K562 (cell line): ENCODE measurements around the gene BASP1. TPM values are rescaled to one million over a fixed set of nuclear protein-coding genes. Genes with fewer than 3 reads are reported as not detected.

ENCODE experiments used
- ATAC-seq: fragments of 200-7000 bp; cut with Tn5 transposase; 3 replicates; pipeline ENCODE4 v1.9.1; 2020; ENCODE audit warnings: moderate library complexity
- BruUV-seq: library from RNA; stranded (reverse); fragments of 400-500 nt; replicated peaks from 2 replicates; lab custom pipeline; 2021; lab: Mats Ljungman, UMichigan
- CTCF ChIA-PET: fragments of 300-600 bp; formaldehyde crosslinking; extraction: SDS; loops from one replicate; lab custom pipeline; 2021; ENCODE audit warnings: low intra/inter-chr PET ratio; lab: Yijun Ruan, JAX
- POLR2A ChIA-PET: fragments of 300-600, 350-650 bp; sonication (Branson Sonifier 250); formaldehyde crosslinking; extraction: SDS; loops from one replicate; lab custom pipeline; 2021; ENCODE audit warnings: antibody characterized with exemption, inconsistent platforms; lab: Yijun Ruan, JAX
- DNase-seq, 4 experiments: peaks; one replicate each; pipeline versions ENCODE4 v3.0.0 to v3.0.0-alpha.2; 2011 to 2018; ENCODE audit warnings: low spot score in 3 of 4, mixed read lengths in 3 of 4; ENCODE audit errors: extremely low read depth in 1 of 4
- FAIRE-seq: peaks from 2 replicates; lab custom pipeline; 2011; peaks lifted over from hg19 to GRCh38; lab: Jason Lieb, UNC
- H2AFZ ChIP-seq: 2 replicates; pipeline ENCODE4 v1.6.0; 2011; ENCODE audit warnings: low read depth, low read length, control low read depth, inconsistent platforms
- H3K27ac ChIP-seq: fragments of 200-600 bp; 3 replicates; pipeline ENCODE4 v1.8.0; 2011; ENCODE audit warnings: low read depth, mild to moderate bottlenecking, control low read depth, inconsistent platforms, low read length, moderate library complexity, mixed read lengths; ENCODE audit errors: extremely low read depth
- H3K27me3 ChIP-seq, 2 experiments: fragments of 300-600 bp in 1 of 2; 2 replicates in 1 of 2; 3 replicates in 1 of 2; pipeline versions ENCODE4 v1.6.0 to v1.8.0; 2011; ENCODE audit warnings: inconsistent platforms in 2 of 2, low read length in 2 of 2, mild to moderate bottlenecking in 1 of 2, mixed read lengths in 1 of 2, moderate library complexity in 1 of 2; ENCODE audit not compliant: control insufficient read depth in 2 of 2, insufficient read depth in 2 of 2
- H3K36me3 ChIP-seq: fragments of 300-600 bp; 3 replicates; pipeline ENCODE4 v1.8.0; 2011; ENCODE audit warnings: mild to moderate bottlenecking, low read length, inconsistent platforms; ENCODE audit not compliant: control insufficient read depth, insufficient read depth
- H3K4me1 ChIP-seq, 2 experiments: fragments of 200-600 bp in 1 of 2; replicated peaks in 1 of 2; 2 replicates in 1 of 2; 3 replicates in 1 of 2; pipeline versions ENCODE4 v1.5.1 to v1.8.0; 2011; ENCODE audit warnings: inconsistent platforms in 2 of 2, low read length in 2 of 2, mild to moderate bottlenecking in 1 of 2, mixed read lengths in 1 of 2, moderate library complexity in 1 of 2; ENCODE audit not compliant: control insufficient read depth in 2 of 2, insufficient read depth in 2 of 2
- H3K4me2 ChIP-seq: 2 replicates; pipeline ENCODE4 v1.6.1; 2011; ENCODE audit warnings: low read length, control low read depth, inconsistent platforms, mixed read lengths; ENCODE audit not compliant: insufficient read depth
- H3K4me3 ChIP-seq: fragments of 200-600 bp; sonication (generic), shearing (Covaris generic); 2 replicates; pipeline ENCODE4 v1.5.1; 2016; ENCODE audit warnings: control low read depth, inconsistent platforms
- H3K79me2 ChIP-seq: fragments of 200-600 bp; 3 replicates; pipeline ENCODE4 v1.8.0; 2011; ENCODE audit warnings: low read length, inconsistent platforms; ENCODE audit not compliant: control insufficient read depth, insufficient read depth
- H3K9ac ChIP-seq, 2 experiments: 2 replicates each; pipeline versions ENCODE4 v1.6.0 to v1.6.1; 2011; ENCODE audit warnings: low read depth in 2 of 2, low read length in 2 of 2, control low read depth in 1 of 2, inconsistent platforms in 1 of 2, mild to moderate bottlenecking in 1 of 2, mixed read lengths in 1 of 2; ENCODE audit not compliant: insufficient read depth in 1 of 2
- H3K9me1 ChIP-seq: one replicate; pipeline ENCODE4 v1.6.0; 2011; ENCODE audit warnings: inconsistent platforms, mild to moderate bottlenecking, low read length, moderate library complexity; ENCODE audit not compliant: control insufficient read depth, insufficient read depth
- H3K9me3 ChIP-seq: replicated peaks from 2 replicates; pipeline ENCODE4 v1.5.1; 2011; ENCODE audit warnings: low read depth, low read length, inconsistent platforms; ENCODE audit not compliant: control insufficient read depth, insufficient read depth
- H4K20me1 ChIP-seq: replicated peaks from 2 replicates; pipeline ENCODE4 v1.6.1; 2011; ENCODE audit warnings: low read length, inconsistent platforms, mixed read lengths; ENCODE audit not compliant: control insufficient read depth, insufficient read depth
- BRCA1 ChIP-seq, 2 experiments: fragments of 450-650 bp in 1 of 2; sonication (generic) in 1 of 2; formaldehyde crosslinking in 1 of 2; IDR thresholded peaks; 2 replicates each; pipeline versions ENCODE4 v1.5.0 to v1.6.1; 2017 to 2020; ENCODE audit warnings: mild to moderate bottlenecking in 1 of 2, missing genetic modification reagents in 1 of 2
- DDX20 ChIP-seq: fragments of 450-650 bp; IDR thresholded peaks from 2 replicates; pipeline ENCODE4 v1.6.1; 2016; ENCODE audit warnings: missing genetic modification characterization, low read depth, mild to moderate bottlenecking, missing compliant biosample characterization, moderate library complexity
- FOXM1 ChIP-seq, 2 experiments: fragments of 450-650 bp in 1 of 2; sonication (generic) in 1 of 2; formaldehyde crosslinking in 1 of 2; IDR thresholded peaks; 2 replicates each; pipeline versions ENCODE4 v1.6.1 to v1.9.0; 2017 to 2022; ENCODE audit warnings: low read depth in 2 of 2, mild to moderate bottlenecking in 2 of 2, missing genetic modification reagents in 1 of 2, moderate library complexity in 1 of 2
- POLR2B ChIP-seq: fragments of 450-650 bp; IDR thresholded peaks from 2 replicates; pipeline ENCODE4 v1.6.1; 2018; ENCODE audit warnings: low read depth; ENCODE audit not compliant: partially characterized antibody
- RBM25 ChIP-seq: fragments of 200-400 bp; formaldehyde crosslinking; IDR thresholded peaks from 2 replicates; pipeline ENCODE4 v1.6.1; 2018; ENCODE audit warnings: low read length, low read depth, moderate library complexity; ENCODE audit not compliant: severe bottlenecking
- SMAD4 ChIP-seq: fragments of 250-450 bp; sonication (Bioruptor Pico); conservative IDR thresholded peaks from 2 replicates; pipeline ENCODE4 v1.8.0; 2021; ENCODE audit warnings: inconsistent platforms, mild to moderate bottlenecking, moderate library complexity
- TEAD1 ChIP-seq, 2 experiments: fragments of 450-650 bp in 1 of 2; sonication (generic) in 1 of 2; formaldehyde crosslinking; IDR thresholded peaks; 2 replicates each; pipeline versions ENCODE4 v1.4.0 to v1.8.0; 2020 to 2022; ENCODE audit warnings: mild to moderate bottlenecking in 2 of 2, missing genetic modification reagents in 1 of 2
- ZFP1 ChIP-seq: fragments of 450-650 bp; formaldehyde crosslinking; IDR thresholded peaks from 2 replicates; pipeline ENCODE4 v1.4.0; 2020; ENCODE audit warnings: mild to moderate bottlenecking, mixed read lengths
- ZNF311 ChIP-seq: fragments of 250-450 bp; sonication (Bioruptor Pico); IDR thresholded peaks from 2 replicates; pipeline ENCODE4 v1.4.0; 2020; ENCODE audit warnings: mild to moderate bottlenecking, moderate library complexity
- WGBS: fragments of 100-300 bp; shearing (Covaris generic); methylation state at CpG from one replicate; pipeline ENCODE4 v1.1.6; 2016; ENCODE audit warnings: low coverage, mixed read lengths; ENCODE audit not compliant: insufficient coverage; ENCODE audit errors: missing lambda C conversion rate; 5-methylcytosine and 5-hydroxymethylcytosine counted together
- in situ Hi-C: fragments of 300-500 bp; cut with MboI; formaldehyde crosslinking; loops from 4 replicates; pipeline ENCODE4 v1.15.0; 2018; ENCODE audit warnings: inconsistent platforms, mixed read lengths
- intact Hi-C: fragments of 100-400 bp; cut with micrococcal nuclease; formaldehyde crosslinking; loops from 2 replicates; pipeline ENCODE4 v1.14.2; 2022
- polyA plus RNA-seq, 8 experiments: library from polyadenylated mRNA; depleted of rRNA in 4 of 8; stranded (reverse) in 5 of 8; unstranded in 3 of 8; fragments of >200 nt; fragmentation: Nextera tagmentation in 2 of 8; fragmentation: Illumina TruSeq in 1 of 8; extraction: Ambion mirVana in 2 of 8; extraction: Trizol in 1 of 8; gene quantifications; 2 replicates each; pipeline versions ENCODE4 v1.2.1 to v1.2.3, GENCODE V29; 2011 to 2014; ENCODE audit warnings: inconsistent platforms in 1 of 8, missing spikeins in 1 of 8
- total RNA-seq, 7 experiments: library from RNA; depleted of rRNA in 6 of 7; stranded (reverse); fragments of >200 nt in 6 of 7; fragmentation: Illumina TruSeq in 2 of 7; extraction: Trizol in 2 of 7; gene quantifications; 2 replicates each; pipeline versions ENCODE4 v1.2.1 to v1.2.3, GENCODE V29; 2011 to 2021; ENCODE audit warnings: low replicate concordance in 1 of 7
- TF ChIP-seq, protein P1 (sequence below): fragments of 250-450 bp; sonication (Bioruptor Pico); IDR thresholded peaks from 2 replicates; pipeline ENCODE4 v1.4.0; 2020; ENCODE audit warnings: mild to moderate bottlenecking, moderate library complexity
- TF ChIP-seq, protein P2 (sequence below): fragments of 250-450 bp; sonication (Bioruptor Pico); IDR thresholded peaks from 2 replicates; pipeline ENCODE4 v1.8.0; 2022; ENCODE audit warnings: inconsistent platforms, mild to moderate bottlenecking, moderate library complexity, borderline replicate concordance
- TF ChIP-seq, protein P3 (sequence below): sonication (generic); formaldehyde crosslinking; IDR thresholded peaks from 2 replicates; pipeline ENCODE4 v1.8.0; 2022; ENCODE audit warnings: mild to moderate bottlenecking, missing genetic modification reagents
- TF ChIP-seq, protein P4 (sequence below), 2 experiments: fragments of 200-800 bp in 1 of 2; sonication (Bioruptor generic) in 1 of 2; sonication (generic) in 1 of 2; formaldehyde crosslinking in 1 of 2; IDR thresholded peaks in 1 of 2; conservative IDR thresholded peaks in 1 of 2; 2 replicates each; pipeline versions ENCODE4 v1.5.0 to v1.6.1; 2016 to 2020; ENCODE audit warnings: missing compliant biosample characterization in 1 of 2, missing genetic modification characterization in 1 of 2, missing genetic modification reagents in 1 of 2
- TF ChIP-seq, protein P5 (sequence below): fragments of 250-450 bp; sonication (Bioruptor Pico); IDR thresholded peaks from 2 replicates; pipeline ENCODE4 v1.5.0; 2020; ENCODE audit warnings: mild to moderate bottlenecking, borderline replicate concordance

BASP1 gene
- total and polyA plus RNA-seq, 9 of the 15 experiments (the other 6 are each of a cell fraction or from before 2014, with no cell fraction given): 0.22 TPM; not detected in 8

DNA sequence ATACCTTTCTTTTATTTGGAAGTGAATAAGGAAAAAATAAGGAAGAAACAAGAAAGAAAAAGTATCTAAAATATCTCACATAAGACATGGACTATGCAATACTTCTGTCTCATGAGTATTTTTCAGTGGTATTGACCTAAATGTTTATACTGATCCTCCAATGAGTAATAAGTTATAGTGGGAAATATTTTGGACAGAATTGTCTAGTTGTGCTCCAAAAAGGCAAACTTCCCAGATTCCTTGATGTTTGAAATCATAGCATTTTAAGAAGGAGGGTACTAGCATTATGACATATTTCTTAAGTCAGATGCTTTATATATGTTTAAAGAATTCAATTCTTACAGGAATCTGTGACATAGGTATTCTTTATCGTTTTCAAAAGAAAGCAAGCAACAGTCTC lies 34.5 kb upstream of the BASP1 start:
- 0% methylated on average over 1 of the region's 1 CpG for WGBS
- no peak overlapping the region for H3K27ac ChIP-seq
- no peaks in the 10 kb centered on the region for H3K36me3 ChIP-seq
- no peak overlapping the region for H3K9ac ChIP-seq
- no peaks in the 10 kb centered on the region for H3K9me3 ChIP-seq
- ATAC-seq (no peak), DNase-seq (no peak), FAIRE-seq (no peak)
- H3K27me3 ChIP-seq: 0 out of 5 replicates have a peak, but pooled peaks cover 0 to 5% of the 10 kb centered on the region in 2 experiments
- no TSS peak for BruUV-seq
- no peaks in the 10 kb centered on the region for H3K79me2 ChIP-seq
- H2AFZ ChIP-seq: no peak overlapping the region
- no peaks in the 10 kb centered on the region for H3K9me1 ChIP-seq
- no peak overlapping the region for H3K4me2 ChIP-seq
- no peak overlapping the region for H3K4me3 ChIP-seq
- ChIA-PET POLR2A (no interaction called here), CTCF (no interaction called here)
- in situ Hi-C loops (no loop called here), intact Hi-C loops (no loop called here)
- no peaks in the 10 kb centered on the region for H4K20me1 ChIP-seq
- H3K4me1 ChIP-seq: no peaks in the 10 kb centered on the region
- no peak for TF ChIP-seq SMAD4 (CRISPR knock-in tag)
- TF ChIP-seq, protein P1, sequence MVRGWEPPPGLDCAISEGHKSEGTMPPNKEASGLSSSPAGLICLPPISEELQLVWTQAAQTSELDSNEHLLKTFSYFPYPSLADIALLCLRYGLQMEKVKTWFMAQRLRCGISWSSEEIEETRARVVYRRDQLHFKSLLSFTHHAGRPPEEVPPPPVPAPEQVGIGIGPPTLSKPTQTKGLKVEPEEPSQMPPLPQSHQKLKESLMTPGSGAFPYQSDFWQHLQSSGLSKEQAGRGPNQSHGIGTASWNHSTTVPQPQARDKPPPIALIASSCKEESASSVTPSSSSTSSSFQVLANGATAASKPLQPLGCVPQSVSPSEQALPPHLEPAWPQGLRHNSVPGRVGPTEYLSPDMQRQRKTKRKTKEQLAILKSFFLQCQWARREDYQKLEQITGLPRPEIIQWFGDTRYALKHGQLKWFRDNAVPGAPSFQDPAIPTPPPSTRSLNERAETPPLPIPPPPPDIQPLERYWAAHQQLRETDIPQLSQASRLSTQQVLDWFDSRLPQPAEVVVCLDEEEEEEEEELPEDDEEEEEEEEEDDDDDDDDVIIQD (CRISPR knock-in tag): no peak
- no peak for TF ChIP-seq FOXM1 (IDR thresholded peaks at IDR 0.05; ENCODE audit: low read depth)
- no peak for TF ChIP-seq FOXM1 (CRISPR knock-in tag; IDR thresholded peaks at IDR 0.05; ENCODE audit: low read depth)
- TF ChIP-seq BRCA1 (IDR thresholded peaks at IDR 0.05): no peak
- no peak for TF ChIP-seq BRCA1 (CRISPR knock-in tag; IDR thresholded peaks at IDR 0.05)
- TF ChIP-seq, protein P2, sequence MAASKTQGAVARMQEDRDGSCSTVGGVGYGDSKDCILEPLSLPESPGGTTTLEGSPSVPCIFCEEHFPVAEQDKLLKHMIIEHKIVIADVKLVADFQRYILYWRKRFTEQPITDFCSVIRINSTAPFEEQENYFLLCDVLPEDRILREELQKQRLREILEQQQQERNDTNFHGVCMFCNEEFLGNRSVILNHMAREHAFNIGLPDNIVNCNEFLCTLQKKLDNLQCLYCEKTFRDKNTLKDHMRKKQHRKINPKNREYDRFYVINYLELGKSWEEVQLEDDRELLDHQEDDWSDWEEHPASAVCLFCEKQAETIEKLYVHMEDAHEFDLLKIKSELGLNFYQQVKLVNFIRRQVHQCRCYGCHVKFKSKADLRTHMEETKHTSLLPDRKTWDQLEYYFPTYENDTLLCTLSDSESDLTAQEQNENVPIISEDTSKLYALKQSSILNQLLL (CRISPR knock-in tag): no peak
- TF ChIP-seq RBM25: no peak
- TF ChIP-seq POLR2B: no peak
- TF ChIP-seq, protein P3, sequence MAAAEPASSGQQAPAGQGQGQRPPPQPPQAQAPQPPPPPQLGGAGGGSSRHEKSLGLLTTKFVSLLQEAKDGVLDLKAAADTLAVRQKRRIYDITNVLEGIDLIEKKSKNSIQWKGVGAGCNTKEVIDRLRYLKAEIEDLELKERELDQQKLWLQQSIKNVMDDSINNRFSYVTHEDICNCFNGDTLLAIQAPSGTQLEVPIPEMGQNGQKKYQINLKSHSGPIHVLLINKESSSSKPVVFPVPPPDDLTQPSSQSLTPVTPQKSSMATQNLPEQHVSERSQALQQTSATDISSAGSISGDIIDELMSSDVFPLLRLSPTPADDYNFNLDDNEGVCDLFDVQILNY: no peak
- TF ChIP-seq, protein P4, sequence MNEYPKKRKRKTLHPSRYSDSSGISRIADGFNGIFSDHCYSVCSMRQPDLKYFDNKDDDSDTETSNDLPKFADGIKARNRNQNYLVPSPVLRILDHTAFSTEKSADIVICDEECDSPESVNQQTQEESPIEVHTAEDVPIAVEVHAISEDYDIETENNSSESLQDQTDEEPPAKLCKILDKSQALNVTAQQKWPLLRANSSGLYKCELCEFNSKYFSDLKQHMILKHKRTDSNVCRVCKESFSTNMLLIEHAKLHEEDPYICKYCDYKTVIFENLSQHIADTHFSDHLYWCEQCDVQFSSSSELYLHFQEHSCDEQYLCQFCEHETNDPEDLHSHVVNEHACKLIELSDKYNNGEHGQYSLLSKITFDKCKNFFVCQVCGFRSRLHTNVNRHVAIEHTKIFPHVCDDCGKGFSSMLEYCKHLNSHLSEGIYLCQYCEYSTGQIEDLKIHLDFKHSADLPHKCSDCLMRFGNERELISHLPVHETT (CRISPR knock-in tag; conservative IDR thresholded peaks at IDR 0.05 in 1 of 2, IDR thresholded peaks at IDR 0.05 in 1 of 2): no peak
- TF ChIP-seq ZFP1: no peak
- TF ChIP-seq, protein P5, sequence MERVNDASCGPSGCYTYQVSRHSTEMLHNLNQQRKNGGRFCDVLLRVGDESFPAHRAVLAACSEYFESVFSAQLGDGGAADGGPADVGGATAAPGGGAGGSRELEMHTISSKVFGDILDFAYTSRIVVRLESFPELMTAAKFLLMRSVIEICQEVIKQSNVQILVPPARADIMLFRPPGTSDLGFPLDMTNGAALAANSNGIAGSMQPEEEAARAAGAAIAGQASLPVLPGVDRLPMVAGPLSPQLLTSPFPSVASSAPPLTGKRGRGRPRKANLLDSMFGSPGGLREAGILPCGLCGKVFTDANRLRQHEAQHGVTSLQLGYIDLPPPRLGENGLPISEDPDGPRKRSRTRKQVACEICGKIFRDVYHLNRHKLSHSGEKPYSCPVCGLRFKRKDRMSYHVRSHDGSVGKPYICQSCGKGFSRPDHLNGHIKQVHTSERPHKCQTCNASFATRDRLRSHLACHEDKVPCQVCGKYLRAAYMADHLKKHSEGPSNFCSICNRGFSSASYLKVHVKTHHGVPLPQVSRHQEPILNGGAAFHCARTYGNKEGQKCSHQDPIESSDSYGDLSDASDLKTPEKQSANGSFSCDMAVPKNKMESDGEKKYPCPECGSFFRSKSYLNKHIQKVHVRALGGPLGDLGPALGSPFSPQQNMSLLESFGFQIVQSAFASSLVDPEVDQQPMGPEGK: no peak
- TF ChIP-seq ZNF311 (CRISPR knock-in tag): no peak
- TF ChIP-seq TEAD1 (CRISPR knock-in tag; IDR thresholded peaks at IDR 0.05): no peak
- no peak for TF ChIP-seq DDX20 (tag)
